ENCODE measurements around the gene GSTM3. TPM values are rescaled to one million over a fixed set of nuclear protein-coding genes. Genes with fewer than 3 reads are reported as not detected.

The GSTM3 gene
- total and polyA plus RNA-seq, 9 of the 15 experiments (the other 6 are each of a cell fraction or from before 2014, with no cell fraction given), result 3.9 to 24.5 (median 9.4) TPM

DNA sequence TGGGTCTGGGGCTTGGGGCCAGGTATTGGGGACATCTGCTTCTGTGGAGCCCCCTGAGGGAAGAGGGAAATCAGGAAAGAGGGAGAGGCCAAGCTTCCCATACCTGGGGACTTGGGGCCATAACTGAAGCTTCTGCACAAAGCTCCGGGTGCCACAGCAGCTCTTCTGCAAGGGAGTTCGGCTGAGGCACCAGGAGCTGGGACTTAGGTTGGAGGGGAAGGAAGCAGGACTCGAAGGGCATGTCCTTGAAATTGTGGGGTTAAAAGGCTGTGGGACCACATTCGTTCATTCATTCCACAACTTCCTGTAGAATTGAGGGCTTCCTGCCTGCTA, 24.6 kb upstream of the GSTM3 start (continued):
- TF ChIP-seq, protein P1, sequence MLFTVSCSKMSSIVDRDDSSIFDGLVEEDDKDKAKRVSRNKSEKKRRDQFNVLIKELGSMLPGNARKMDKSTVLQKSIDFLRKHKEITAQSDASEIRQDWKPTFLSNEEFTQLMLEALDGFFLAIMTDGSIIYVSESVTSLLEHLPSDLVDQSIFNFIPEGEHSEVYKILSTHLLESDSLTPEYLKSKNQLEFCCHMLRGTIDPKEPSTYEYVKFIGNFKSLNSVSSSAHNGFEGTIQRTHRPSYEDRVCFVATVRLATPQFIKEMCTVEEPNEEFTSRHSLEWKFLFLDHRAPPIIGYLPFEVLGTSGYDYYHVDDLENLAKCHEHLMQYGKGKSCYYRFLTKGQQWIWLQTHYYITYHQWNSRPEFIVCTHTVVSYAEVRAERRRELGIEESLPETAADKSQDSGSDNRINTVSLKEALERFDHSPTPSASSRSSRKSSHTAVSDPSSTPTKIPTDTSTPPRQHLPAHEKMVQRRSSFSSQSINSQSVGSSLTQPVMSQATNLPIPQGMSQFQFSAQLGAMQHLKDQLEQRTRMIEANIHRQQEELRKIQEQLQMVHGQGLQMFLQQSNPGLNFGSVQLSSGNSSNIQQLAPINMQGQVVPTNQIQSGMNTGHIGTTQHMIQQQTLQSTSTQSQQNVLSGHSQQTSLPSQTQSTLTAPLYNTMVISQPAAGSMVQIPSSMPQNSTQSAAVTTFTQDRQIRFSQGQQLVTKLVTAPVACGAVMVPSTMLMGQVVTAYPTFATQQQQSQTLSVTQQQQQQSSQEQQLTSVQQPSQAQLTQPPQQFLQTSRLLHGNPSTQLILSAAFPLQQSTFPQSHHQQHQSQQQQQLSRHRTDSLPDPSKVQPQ (CRISPR knock-in tag; IDR thresholded peaks at IDR 0.05; ENCODE audit: borderline replicate concordance), result no peak
- no peak for TF ChIP-seq SIN3B (IDR thresholded peaks at IDR 0.05; ENCODE audit: low read depth)
- no peak for TF ChIP-seq ILK (tag; IDR thresholded peaks at IDR 0.05; ENCODE audit: borderline replicate concordance, low read depth)
- TF ChIP-seq ZNF12 (CRISPR knock-in tag; IDR thresholded peaks at IDR 0.05), result no peak
- TF ChIP-seq NFRKB (IDR thresholded peaks at IDR 0.05; ENCODE audit: low read depth), result no peak
- TF ChIP-seq ZNF717 (CRISPR knock-in tag; IDR thresholded peaks at IDR 0.05), result no peak
- TF ChIP-seq FOXJ3 (CRISPR knock-in tag; IDR thresholded peaks at IDR 0.05), result no peak

DNA sequence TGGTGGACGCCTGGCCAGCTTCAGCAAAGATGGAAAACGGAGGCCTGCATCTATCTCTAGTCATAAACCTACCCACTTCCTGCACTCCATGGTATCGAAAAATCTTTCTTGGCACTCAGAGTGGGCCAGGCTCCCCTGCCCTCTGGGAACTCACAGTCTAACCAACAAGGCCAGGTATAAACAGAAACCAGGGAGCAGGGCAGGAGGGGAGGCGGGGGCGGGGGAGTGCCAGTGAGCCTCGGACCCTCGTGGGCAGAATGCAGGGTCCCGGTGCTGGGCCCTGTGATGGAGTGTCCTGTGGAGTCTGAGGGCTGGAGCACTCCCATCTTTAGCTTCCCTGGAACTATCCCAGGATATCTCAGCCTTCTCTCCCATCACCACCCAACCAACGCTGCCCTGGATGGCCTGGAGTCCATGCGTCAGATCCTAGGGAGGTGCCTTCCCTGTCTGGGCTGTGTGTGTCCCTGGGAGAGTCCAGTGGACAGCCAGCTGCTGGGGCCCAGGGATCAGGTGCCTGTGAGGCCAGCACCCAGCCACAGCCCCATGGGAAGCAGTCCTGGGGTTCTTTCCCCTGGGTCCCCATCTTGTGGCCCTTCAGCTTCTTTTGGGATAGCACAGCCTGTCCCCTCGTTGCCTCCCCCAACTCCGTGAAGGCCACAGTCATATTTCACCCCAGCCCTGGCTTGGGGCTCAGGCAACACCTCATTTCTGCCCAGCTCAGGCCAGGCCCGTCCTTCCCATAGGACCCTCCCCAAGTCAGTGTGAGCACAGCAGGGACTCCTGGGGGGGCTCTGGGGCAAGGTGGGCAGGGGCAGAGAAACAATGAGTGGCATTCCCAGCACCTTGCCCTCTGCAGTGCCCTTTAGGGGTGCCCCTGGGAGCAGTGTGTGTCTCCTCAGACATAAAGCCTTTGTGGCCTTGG, 24.0 kb upstream of the GSTM3 start:
- H3K4me2 ChIP-seq (ENCODE audit: insufficient read depth, low read length), result no peak overlapping the region
- no peaks in the 10 kb centered on the region for H4K20me1 ChIP-seq (replicated peaks; ENCODE audit: control insufficient read depth, insufficient read depth, low read length)
- no peak for TF ChIP-seq HNRNPL (IDR thresholded peaks at IDR 0.05; ENCODE audit: low read depth, low read length)
- no peak for TF ChIP-seq RNF2 (IDR thresholded peaks at IDR 0.05)
- 0 out of 2 replicates have a peak, but pooled peaks have one; percentile 11 for TF ChIP-seq ERF (CRISPR knock-in tag; IDR thresholded peaks at IDR 0.05)
- no peak for FAIRE-seq
- in situ Hi-C loops (cut with MboI) (loop anchor here (5.0 kb wide), 1 partner anchor 218 kb away; the partner anchor contains the start of gene GNAI3), intact Hi-C loops (cut with micrococcal nuclease) (no loop called here)
- no peaks in the 10 kb centered on the region for H3K79me2 ChIP-seq (ENCODE audit: control insufficient read depth, insufficient read depth, low read length)
- no peak overlapping the region; a peak in 1 of 4 replicates for H3K9ac ChIP-seq (ENCODE audit: insufficient read depth in 1 of 2, low read depth in 2 of 2, low read length in 2 of 2)
- H2AFZ ChIP-seq (ENCODE audit: low read depth, low read length), result no peak overlapping the region
- H3K27me3 ChIP-seq (ENCODE audit: control insufficient read depth in 2 of 2, insufficient read depth in 2 of 2, low read length in 2 of 2), result peaks cover 5 to 19% of the 10 kb centered on the region in 2 experiments
- no peaks in the 10 kb centered on the region for H3K9me1 ChIP-seq (ENCODE audit: control insufficient read depth, insufficient read depth, low read length)
- WGBS (ENCODE audit: insufficient coverage, low coverage, missing lambda C conversion rate), result 51% methylated on average over 13 of the region's 13 CpGs
- H3K9me3 ChIP-seq (replicated peaks; ENCODE audit: control insufficient read depth, insufficient read depth, low read depth, low read length), result no peaks in the 10 kb centered on the region
- no peaks in the 10 kb centered on the region for H3K36me3 ChIP-seq (ENCODE audit: control insufficient read depth, insufficient read depth, low read length)
- DNase-seq (ENCODE audit: extremely low read depth in 1 of 4, low spot score in 3 of 4), result no peak
- no peak for ATAC-seq
- peaks cover 26 to 27% of the 10 kb centered on the region in 2 experiments for H3K4me1 ChIP-seq (replicated peaks in 1 of 2; ENCODE audit: control insufficient read depth in 2 of 2, insufficient read depth in 2 of 2, low read length in 2 of 2)
- BruUV-seq (replicated peaks), result no TSS peak
- H3K27ac ChIP-seq (ENCODE audit: extremely low read depth, low read depth, low read length), result no peak overlapping the region
- H3K4me3 ChIP-seq, result no peak overlapping the region
- ChIA-PET POLR2A (interaction anchor here (0.6 to 1.4 kb wide), 6 partner anchors 9 to 277 kb away, joined by 3 to 5 read pairs (median 3); partner anchors contain the start of genes AHCYL1 and GNAI3), CTCF (ENCODE audit: low intra/inter-chr PET ratio) (no interaction called here)
